Measurements from ENCODE around the gene SLC6A2.
"Not testable (repeated sequence)": the region's sequence is repeated elsewhere in the genome, so short reads cannot be mapped to it uniquely, and the experiment has no call there.

The SLC6A2 gene

DNA sequence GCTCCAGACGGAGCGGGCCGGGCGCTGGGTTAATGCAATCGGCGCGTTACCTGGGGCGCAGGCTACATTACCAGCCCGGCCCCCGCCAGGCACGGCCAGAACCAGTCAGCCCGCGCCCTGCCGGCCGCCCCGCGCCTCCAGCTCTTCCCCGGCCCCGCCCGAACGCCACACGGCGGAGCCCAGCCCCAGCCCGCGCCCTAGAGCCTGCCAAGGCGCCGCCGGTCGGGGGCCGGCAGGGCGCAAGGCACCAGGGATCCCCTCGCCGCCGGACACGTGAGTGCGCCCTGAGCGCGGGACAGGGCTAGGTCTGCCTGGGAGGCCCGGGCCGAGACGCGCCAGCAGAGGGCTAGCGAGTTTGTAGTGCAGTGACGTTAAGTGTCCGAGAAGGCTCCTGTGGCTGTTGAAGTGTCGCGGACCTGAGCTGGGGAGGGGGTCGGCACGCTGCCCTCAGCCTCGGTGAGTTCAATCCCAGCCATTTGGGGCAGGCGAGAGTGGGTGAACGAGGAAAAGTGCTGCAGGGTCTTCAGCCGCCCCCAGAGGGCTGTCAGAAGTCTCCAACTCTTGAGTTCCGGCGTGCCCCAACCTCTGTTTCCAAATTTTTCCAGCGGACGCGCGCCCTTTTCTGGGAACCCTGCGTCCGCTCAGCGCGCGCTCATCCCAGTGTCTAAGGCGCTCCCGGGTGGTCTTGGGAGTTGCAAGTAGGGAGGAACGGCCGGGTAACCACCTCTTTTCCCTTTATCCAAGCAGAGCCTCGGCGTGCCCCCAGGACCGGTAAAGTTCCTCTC is at the start of gene SLC6A2:
Gene SLC6A2, plus strand, starts transcription at position 92 of the 785 bp plus-strand sequence. CDS start 707 bp downstream, outside the sequence.
- no peak for DNase-seq

DNA sequence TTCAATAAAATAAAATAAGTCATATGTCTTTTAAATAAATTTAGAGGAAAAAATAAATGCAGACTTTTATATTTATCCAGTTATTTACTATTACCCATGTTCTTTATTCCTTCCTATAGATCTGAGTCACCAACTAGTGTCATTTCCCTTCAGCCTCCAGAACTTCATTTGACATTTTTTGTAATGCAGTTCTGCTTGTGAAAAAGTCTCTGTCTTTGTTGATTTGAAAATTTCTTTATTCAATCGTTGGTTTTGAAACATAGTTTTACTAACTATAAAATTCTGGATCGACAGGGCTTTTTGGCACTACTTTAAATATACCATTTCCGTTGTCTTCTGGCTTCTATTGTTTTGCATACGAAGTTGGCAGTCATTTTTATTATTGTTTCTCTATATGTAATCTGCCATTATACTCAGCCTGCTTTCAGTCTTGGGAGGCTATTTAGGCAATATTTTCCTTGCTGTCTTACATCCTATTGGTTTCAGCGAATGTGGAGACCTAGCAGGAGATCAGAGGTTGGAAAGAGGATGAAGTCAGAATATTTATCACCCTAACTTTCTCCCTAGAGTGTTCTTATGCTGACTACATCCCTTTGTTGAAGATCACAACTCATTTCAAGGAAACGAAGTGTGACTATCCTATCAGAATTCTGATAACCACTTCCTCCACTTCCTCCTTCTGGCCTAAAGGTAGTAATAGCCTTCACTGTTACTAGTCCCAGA is 42.0 kb upstream of the SLC6A2 start:
- no peak for DNase-seq

DNA sequence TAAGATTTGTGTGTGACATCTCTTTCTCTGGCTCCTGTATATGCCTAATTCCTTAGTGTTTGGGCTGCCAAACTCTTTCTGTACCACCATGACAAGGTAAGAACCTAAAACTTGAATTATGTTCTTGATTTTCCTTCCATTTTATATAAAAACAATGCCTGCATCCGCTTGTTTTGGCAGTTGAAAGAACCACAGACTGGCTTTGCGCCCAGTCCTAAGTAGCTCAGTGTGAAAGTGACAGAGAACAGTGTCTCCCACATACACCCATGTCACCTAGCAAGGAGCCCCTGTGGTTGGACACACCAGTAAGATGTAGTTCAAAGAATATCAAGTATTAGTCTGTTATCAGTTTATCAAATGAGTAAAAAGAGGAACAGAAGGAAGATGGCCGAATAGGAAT is 40.7 kb upstream of the SLC6A2 start:
- DNase-seq: no peak

DNA sequence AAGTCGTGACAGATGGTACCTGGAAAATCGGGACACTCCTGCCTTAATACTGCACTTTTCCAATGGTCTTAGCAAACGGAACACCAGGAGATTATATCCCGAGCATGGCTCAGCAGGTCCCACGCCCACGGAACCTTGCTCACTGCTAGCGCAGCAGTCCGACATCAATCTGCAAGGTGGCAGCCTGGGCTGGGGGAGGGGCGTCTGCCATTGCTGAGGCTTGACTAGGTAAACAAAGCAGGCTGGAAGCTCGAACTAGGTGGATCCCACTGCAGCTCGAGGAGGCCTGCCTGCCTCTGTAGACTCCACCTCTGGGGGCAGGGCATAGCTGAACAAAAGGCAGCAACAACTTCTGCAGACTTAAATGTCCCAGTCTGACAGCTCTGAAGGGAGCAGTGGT is 40.1 kb upstream of the SLC6A2 start:
- not testable (repeated sequence) for DNase-seq

DNA sequence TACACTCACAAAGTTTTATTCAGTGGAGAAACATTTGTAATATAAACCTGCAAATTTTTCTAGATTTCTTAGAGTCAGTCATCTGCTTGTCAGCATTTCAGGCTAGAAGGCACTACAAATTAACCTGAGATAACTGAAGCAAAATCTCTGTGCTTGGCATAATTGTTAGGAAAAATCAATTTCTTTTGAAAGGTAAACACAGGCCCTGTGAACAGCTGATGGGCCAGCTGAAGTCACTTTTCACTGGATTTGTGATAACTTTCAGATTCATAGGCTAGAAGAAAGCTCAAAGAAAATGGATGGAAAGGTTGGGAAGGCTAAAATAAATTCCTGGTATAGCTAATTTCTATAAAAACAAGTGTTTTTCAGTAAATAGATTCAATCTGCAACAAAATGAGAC is 34.0 kb upstream of the SLC6A2 start:
- no peak for DNase-seq

DNA sequence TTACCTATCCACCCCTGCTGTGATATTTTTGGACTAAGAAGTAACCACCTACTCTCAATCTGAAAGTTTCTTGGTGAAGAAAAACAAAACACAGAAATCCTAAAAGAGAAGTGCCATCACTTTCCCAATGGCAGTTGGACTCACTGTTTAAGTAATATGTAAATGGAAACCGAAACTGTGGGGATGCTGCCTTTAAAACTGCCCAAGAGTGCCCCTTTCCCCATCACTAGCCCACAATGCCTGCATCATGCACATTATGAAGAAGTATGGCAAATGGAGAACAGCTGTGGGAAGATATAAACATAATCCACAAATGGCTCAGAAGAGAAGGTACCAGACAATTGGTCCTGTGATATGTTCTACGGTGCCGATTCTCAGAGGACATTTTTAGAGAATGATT is 33.5 kb upstream of the SLC6A2 start:
- no peak for DNase-seq

DNA sequence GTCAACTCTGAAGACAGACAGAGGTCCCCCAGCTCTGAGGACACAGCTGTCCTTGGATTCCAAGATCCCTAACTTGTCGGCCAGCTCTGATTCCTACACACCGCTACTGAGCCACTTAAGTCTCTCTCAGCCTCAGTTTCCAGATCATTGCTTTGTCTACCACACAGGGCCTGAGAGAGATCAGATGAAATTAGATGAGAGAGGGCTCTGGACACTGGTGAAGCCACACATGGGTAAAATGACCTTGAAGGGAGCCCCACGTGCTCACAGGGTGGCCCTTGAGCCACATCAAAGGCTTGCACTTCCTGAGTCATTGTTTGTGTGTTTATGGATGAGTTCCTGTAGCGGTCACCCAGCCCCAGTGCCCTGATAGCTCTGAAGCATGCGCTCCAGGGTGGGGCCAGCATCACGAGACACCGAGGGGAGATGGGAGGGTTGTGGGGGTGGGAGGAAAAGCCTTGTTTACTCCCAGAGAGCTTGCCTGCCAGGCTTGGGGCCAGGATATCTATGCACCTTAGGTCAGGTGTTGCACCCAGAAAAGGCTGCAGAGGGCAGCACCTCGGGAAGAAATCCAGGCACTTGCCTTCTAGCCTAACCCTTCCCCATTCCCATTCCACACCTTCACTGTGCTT is 32.7 kb upstream of the SLC6A2 start:
- no peak for DNase-seq

DNA sequence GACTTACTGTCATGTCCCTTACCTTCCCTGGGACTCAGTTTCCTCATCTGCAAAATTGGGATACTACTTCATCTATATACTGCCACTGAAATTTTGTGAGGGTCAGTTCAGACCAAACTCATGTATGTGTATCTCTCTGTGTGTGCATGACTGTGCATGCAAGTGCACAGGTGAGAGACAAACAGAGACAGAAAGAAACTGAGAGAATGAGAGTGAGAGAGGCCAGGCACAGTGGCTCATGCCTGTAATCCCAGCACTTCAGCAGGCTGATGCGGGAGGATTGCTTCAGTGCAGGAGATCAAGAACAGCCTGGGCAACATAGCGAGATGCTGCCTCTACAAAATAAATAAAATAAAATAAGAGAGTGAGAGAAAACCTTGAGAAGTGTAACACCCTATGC is 32.1 kb upstream of the SLC6A2 start:
- DNase-seq: no peak

DNA sequence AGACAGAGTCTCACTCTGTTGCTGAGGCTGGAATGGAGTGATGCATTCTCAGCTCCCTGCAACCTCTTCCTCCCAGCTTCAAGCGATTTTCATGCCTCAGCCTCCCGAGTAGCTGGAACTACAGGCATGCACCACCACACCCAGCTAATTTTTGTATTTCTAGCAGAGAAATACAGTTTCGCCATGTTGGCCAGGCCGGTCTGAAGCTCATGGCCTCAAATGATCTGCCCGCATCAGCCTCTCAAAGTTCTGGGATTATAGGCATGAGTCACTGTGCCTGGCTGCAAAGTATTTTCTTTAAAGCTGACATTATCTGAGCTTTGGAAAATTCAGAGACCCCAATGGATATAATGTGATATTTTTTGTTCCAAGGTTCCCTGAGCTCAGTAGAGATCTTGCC is 31.1 kb upstream of the SLC6A2 start:
- no peak for DNase-seq

DNA sequence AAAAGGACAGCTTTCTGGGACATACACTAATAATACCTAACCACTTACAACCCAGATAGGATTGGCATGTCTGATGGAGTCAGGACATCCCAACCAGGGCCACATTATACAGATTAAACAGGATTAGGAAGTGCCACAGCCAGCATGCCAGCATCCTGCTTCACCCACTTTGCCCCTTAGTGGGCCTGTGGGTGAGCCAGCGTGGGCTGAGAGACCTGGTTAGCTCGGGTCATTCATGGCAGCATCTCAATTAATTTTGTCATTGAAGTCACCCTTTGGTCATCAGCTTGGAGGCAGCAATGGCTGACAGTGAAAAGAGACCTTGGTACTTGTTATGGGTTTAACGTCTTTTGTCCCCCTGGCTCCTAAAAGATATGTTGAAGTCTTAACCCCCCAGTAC is 29.9 kb upstream of the SLC6A2 start:
- no peak for DNase-seq

DNA sequence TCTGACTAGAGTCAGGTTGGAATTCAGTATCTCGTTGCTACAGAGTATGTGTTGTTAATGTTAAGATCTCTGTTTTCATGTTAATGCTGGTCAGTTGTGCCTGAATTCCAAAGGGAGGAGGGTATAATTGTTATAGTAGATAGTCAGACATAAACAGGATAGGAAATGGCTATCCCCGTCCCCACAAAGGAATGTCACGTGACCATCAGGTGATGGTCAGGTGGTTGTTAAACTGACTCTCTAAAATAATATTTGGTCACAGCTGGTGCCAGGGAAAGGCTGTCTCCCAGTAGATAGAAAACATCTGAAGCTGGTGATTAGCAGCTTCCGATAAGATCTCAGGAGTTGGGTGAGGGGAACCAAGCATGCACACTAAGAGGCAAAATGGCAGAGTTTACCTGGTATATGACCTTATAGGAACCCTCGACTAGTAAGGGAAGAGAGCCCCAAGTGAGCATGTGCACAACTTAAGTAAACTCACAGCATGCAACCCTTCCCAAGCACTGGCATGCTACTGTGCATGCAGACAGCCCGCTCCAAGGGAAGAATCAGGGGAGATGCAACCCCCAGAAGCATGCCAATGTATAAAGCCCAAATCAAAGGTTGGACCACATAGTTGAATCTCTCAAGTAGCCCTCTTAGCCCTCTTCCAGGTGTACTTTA is 27.4 kb upstream of the SLC6A2 start:
- no peak for DNase-seq

DNA sequence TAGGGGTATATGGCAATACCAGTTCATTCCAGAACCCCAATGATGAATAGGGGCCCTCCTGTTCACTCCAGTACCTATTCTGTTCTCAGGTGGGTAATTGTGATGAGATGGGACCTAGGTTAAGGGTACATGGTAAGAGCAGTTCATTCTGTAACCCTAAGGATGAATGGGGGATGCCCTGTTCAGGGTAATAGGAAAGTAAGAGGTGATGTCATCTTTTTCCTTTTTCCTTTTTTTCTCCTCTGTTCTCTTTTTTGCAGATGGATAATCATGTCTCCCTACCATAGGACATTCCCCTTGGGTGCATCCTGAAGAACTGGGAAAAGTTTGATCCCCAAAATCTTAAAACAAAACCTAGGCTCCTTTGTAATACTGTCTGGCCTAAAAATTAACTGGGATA is 25.0 kb upstream of the SLC6A2 start:
- DNase-seq: no peak

DNA sequence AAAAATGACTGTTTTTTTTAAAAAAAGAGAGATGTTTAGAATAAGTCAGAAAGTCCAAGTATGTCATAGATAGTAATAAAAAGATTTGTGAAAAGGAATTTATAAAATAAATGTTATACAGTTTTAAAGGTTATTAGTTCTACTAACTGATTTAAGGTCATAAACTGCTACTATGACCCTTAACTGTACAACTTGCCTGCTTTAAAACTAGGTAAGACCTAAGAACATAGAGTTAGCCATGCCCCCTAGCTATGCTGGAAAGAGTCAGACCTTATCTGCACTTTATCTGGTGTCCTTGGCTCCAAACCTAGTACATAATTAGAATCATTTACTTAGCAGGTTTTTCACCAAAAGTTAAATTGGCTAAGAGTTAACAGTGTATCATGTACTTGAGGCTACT is 23.5 kb upstream of the SLC6A2 start:
- DNase-seq: no peak

DNA sequence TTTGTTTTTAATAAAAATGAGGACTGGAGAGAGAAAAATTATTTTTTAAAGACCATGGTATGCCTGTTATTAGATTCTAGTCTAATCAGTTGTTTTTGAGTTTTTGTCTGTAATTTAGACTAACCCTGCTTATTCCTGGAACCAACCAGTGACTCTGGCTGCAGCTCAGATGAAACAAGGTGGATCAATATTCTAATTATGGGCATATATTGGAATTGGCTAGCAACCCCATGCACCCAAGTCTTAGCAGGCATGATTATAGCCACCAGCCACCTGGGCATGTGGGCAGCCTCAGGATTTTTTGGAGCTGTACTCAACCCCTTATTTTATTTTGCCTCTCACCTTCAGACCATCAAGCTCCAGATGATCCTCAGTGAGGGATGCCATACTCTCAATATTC is 21.6 kb upstream of the SLC6A2 start:
- no peak for DNase-seq

DNA sequence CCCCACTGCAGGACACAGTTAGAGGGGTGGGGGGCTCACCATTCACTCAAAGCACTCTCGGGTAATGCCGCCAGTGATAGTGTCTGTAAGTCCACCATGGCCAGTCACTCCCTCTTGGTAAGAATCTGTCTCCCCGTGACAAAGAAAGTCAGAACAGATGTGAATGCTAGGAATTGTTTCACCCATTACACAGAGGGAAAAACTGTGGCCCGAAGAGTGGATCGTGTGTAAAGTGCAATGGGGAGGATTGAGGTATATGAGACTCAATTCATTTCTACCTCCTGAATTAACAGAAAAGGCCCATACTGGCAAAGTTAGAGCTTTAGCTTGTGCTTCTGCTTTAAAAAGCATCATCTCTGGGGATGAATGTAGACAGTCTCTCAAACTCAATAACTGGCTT is 17.5 kb upstream of the SLC6A2 start:
- DNase-seq: no peak

DNA sequence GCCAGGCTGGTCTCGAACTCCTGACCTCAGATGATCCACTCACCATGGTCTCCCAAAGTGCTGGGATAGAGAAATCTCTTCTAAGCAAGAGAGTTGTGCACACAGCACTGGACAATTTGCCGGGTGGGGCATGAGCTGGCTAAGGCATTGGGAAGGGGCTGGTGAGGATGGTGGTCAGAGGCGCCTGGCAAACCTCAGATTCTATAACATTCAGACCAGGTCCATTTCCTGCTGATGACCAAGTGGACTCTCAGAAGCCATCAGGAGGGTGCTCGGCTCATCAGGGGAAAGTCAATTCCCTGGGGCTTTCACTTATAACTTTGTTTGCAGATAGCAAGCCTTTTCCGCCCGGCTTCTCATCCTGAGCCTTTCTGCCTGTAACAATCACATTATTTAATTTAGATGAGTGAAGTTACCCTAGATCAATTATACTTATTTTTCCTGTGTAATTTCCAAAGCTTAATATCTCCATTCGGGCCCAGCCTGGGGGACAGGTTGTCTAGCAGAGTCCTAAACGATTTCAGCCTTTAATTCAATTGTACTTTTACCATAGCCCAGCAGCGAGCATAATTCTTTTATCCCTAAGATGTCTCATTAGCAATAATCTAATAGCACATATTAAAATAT is 15.0 kb upstream of the SLC6A2 start:
- no peak for DNase-seq

DNA sequence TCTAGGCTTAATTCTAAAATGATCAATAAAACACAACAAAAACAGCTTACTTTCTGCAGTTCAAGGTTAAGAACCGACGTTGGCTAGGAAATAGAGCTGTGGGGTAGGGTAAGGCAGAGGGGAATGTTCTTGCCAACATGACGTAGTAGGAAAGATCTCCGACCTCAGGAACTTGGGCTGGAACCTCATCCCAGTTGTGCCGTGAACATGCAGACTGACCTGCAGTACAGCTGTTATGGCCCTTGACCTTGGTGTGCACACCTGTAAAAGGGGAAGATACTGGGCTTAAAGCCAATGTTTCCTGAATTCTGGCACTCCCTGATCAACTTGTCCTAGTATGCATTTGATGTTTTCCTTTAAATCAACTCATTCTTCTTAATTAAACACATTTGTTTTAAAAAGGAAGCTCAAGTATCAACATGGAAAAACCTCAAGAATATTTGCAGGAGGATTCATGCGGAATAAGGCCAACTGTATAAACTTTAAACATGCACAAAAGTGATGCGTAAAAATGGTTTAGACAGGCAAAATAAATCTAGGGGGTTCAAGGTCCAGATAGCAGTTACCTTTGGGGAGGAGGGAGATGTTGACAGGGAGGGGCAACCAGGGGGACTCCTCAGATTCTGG is 14.2 kb upstream of the SLC6A2 start:
- no peak for DNase-seq

DNA sequence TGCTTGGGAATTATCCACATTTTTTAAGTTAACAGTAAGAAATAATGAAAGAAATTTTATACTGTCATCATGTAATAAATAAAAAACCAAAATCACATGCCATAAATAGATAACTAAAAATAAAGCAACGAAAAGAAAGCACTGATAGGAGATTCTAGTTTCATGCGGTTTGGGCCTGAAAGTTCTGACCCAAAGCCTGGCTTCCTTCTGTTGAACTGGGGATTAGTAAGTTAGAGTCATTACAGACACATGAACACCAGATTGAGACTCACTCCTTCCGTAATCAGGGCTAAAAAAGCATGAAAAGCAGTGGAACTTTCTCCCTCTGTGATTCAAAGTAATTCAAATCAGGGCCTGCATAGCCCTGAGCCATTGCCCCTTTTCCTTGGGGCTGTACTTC is 13.2 kb upstream of the SLC6A2 start:
- no peak for DNase-seq

DNA sequence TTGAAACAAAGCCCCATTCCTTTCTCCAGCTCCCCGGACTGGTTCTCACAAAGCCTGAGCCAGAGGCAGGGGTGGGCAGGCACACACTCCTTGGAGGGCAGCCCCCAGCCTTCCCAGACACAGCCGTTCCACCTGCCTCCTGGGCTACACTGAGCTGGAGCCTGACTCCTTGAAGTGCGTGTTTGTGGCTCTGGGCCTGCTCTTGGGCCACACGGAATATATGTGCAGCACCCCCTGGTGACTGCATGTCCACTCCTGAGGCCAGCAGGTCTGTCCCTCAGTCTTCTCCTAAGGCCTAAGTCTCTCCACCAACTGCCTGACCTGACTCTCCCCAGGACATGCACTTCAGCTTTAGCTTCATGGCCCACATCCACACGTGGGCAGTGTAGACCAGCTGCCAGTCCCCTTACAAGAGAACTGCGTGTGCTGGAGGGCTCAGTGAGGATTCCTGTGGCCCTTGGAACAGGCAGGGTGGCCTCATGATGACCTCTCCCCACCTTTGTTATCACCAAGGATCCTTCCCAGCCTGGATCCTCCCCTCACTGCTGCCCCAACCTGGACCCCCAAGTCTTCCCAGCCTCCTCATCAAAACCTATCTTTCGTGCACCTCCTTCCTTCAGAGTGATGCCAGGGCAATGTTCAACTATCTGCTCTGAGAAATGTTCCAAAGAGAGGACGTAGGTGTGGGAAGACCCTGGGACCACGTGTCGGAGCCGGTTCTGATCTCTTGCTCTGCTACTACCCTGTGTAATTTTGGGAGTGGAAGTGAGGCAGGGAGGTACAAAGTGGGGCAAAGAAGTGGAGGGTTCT is 12.4 kb upstream of the SLC6A2 start:
- no peak for DNase-seq

DNA sequence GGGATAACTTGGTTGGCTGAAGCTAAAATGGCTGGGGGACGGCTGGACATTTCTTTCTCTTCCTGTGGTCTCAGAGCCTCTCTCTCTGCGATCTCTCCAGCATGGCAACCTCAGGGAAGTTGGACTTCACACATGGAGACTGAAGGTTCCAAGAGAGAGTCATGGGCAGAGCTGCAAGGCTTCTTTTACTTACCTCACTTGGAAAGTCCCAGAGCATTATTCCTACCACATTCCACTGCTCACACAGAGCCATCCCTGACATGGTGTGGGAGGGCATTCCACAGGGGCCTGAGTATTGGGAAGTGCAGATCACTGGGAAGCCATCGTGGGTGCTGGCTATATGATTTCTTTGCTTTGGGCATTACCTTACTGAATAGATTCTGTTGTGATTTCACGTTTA is 9.8 kb upstream of the SLC6A2 start:
- no peak for DNase-seq

DNA sequence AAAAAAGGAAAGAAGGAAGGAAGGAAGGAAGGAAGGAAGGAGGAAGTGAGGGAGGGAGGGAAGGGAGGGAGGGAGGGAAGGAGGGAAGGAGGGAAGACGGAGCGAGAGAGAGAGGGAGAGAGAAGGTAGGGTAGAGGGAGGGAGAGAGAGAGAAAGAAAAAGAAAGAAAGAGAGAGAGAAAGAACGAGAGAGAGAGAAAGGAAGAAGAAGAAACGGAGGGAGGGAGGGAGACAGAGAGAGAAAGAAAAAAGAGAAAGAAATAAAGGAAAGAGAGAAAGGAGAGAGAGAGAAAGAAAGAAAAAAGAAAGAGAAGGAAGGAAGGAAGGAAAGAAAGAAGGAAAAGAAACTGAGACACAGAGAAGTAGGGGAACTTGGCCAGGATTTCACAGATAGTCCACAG is 8.4 kb upstream of the SLC6A2 start:
- no peak for DNase-seq

DNA sequence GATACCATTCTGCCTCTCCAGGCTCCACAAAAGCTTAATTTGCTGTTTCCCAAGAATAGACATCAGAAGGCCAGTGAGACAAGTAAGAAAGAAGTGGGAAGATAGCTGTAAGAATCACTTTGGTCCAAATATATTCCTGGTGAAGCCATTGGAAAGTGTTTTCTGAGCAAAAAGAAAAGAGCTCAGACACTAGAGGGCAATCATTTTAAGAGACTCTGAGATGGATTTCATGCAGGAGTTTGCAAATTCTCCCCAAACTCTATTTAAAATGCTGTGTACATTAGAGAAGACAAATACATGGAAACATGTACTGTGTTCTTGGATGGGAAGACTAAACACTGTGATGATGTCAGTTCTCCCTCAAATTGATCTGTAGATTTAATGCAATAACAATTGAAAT is 8.0 kb upstream of the SLC6A2 start:
- DNase-seq: no peak
